ENCODE measurements around the gene OGFOD3.

OGFOD3 gene

GRCh38 chr17:82410014-82410716, 8.2 kb downstream of the OGFOD3 start:
- DNase-seq (ENCODE audit: extremely low read depth in 1 of 2, low read depth in 1 of 2) = no peak

- no peak for DNase-seq (ENCODE audit: extremely low read depth in 1 of 2, low read depth in 1 of 2)
These were observed 9.5 kb downstream of the OGFOD3 start for GRCh38 chr17:82408938-82409318.

DNA sequence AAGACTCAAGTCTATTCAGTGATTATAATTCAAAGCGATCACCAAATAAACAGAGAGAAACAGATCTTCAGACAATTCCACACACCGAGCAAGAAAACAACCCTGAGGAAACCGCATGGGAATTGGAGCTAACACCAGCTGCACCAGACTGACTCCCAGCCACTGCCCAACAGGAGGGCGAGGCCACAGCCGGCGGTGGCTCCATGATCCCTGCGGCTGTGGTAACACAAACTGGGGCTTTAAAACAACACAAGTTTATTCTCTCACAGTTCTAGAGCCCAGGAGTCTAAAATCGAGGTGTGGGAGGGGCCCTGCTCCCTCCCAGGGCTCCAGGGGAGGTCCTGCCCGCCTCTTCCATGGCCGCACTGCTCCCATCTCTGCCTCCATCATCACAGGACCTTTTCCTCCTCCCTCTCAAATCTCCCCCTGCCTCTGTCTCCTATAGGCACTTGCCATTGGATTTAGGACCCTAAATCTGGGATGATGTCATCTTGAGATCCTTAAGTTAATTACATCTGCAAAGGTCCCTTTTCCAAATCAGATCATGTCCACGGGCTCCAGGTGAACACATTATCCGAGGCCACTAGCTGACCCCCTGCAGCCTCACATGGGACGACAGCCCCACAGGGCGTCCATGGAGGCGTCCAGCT, 10.0 kb downstream of the OGFOD3 start:
- no peak for DNase-seq (ENCODE audit: extremely low read depth in 1 of 2, low read depth in 1 of 2)

DNA sequence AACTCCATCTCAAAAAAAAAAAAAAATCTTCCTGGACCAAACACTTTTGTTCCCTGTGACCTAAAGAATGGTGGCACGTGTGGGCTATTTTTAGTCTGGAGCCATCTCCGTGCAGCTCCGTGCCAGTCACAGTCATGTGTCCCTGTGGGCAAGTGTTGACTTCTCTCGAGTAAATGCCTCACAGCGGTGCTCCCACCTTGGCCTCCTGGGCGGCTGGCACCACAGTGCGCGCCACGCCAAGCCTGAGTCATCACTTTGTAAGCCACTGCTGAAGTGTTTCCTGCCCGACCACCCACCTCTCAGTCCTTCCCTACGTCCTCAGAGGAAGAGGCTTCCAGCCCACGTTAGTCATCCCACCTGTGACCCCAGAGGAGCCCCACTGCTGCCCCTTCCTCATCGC, 11.1 kb downstream of the OGFOD3 start:
- DNase-seq (ENCODE audit: extremely low read depth in 1 of 2, low read depth in 1 of 2) = no peak

DNA sequence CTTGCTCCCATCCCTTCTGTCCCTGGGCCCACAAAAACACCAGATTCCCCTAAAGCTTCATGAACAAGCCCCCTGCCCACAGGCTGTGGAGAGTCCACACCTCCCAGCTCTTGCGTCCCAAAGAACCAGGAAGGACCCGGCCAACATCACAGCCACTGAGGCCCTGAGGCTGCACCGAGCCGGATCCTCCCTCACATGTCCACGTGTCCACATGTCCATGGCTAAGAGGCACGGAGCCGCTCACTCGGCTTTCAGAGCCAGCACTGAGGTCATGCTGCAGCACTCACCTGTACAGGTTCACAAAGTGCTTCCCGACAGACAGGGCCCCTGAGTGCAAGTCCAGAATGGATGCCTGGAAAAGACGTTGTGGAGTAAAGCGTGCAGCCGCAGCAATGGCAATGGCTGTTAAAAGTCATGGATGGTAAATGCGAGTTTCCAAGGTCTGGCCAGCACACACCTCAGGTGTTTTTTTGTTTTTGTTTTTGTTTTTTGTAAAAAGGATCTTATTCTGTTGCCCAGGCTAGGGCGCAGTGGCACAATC, 12.2 kb downstream of the OGFOD3 start:
- no peak for DNase-seq (ENCODE audit: extremely low read depth in 1 of 2, low read depth in 1 of 2)

DNA sequence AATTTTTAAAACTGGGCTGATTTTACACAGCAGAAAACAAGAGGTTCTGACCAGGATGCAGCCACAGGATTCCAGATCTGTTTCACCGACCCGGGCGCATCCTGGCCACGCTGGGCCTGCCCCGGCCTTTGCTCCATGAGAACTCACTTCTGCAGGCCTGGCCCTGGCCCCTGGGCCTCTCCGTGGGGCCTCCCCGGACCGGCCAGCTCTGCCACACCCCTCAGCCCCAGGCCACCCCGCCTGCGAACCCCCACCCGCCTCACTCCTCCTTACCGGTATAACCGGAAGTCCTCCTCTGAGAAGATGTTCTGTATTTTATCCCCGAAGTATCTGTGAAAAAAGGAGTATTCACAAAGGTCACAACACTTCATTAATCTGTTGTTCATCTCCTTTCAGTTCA, 13.3 kb downstream of the OGFOD3 start:
- no peak for DNase-seq (ENCODE audit: extremely low read depth in 1 of 2, low read depth in 1 of 2)

GRCh38 chr17:82403662-82404660, 14.4 kb downstream of the OGFOD3 start:
- DNase-seq (ENCODE audit: extremely low read depth in 1 of 2, low read depth in 1 of 2) = no peak

DNA sequence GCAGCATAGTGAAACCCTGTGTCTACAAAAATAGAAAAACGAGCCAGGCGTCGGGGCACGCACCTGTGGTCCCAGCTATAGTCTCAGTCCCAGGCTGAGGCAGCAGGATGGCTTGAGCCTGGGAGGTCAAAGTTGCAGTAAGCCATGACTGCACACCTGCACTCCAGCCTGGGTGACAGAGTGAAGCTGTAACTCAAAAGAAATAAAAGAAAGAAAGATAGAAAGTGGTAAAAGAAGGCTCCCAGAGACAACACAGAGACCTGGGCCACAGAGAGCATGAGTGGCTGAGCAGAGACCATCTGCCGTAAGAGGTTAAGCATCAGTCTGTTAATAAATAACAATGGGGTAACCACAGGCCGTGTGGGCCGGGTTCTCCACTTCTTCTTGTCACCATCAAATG, 15.5 kb downstream of the OGFOD3 start:
- no peak for DNase-seq (ENCODE audit: extremely low read depth in 1 of 2, low read depth in 1 of 2)

DNA sequence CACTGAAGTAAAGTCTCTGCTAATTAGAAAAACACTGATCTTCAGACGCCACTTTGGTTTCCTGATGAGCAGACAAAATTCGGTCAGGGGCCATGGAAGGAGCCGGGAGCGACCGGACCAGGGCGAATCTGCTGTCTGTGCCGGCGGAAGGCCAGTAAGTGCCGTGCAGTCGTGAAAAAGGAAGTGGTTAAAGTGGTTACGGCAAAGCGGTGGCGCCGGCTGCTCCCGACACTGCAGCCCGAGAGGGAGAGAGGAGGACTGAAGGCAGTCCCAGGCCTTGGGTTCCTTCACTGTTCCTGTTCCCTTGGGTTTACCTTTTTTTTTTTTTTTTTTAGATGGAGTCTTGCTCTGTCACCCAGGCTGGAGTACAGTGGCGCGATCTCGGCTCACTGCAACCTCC, 17.6 kb downstream of the OGFOD3 start:
- DNase-seq (ENCODE audit: extremely low read depth in 1 of 2, low read depth in 1 of 2) = peak; percentile 20 to 38

GRCh38 chr17:82400206-82400605, 18.2 kb downstream of the OGFOD3 start:
- DNase-seq (ENCODE audit: extremely low read depth in 1 of 2, low read depth in 1 of 2) = no peak

DNA sequence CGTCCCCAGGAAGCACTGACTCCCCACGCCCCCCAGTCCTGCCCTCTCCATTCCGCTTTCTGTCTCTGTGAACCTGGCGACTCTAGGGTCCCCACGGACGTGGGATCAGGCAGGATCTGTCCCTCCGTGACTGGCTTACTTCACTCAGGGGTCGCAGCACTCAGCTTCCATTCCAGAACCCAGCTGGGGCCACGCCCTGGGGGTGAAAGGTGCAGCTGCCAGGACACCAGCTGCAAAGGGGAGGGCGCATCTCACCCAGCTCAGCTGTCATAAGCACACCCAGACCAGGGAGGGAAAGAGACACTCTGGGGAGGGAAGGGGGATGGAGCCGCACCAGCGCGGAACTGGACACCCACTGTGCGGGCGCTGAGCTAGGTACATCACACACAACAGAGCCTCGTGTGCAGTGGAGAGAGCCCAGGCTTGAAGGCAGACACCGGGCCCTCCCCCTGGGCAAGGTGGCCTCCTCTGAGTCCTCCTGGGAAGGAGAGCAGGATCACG, 18.7 kb downstream of the OGFOD3 start:
- no peak for DNase-seq (ENCODE audit: extremely low read depth in 1 of 2, low read depth in 1 of 2)

GRCh38 chr17:82399041-82399441, 19.3 kb downstream of the OGFOD3 start:
- no peak for DNase-seq (ENCODE audit: extremely low read depth in 1 of 2, low read depth in 1 of 2)

DNA sequence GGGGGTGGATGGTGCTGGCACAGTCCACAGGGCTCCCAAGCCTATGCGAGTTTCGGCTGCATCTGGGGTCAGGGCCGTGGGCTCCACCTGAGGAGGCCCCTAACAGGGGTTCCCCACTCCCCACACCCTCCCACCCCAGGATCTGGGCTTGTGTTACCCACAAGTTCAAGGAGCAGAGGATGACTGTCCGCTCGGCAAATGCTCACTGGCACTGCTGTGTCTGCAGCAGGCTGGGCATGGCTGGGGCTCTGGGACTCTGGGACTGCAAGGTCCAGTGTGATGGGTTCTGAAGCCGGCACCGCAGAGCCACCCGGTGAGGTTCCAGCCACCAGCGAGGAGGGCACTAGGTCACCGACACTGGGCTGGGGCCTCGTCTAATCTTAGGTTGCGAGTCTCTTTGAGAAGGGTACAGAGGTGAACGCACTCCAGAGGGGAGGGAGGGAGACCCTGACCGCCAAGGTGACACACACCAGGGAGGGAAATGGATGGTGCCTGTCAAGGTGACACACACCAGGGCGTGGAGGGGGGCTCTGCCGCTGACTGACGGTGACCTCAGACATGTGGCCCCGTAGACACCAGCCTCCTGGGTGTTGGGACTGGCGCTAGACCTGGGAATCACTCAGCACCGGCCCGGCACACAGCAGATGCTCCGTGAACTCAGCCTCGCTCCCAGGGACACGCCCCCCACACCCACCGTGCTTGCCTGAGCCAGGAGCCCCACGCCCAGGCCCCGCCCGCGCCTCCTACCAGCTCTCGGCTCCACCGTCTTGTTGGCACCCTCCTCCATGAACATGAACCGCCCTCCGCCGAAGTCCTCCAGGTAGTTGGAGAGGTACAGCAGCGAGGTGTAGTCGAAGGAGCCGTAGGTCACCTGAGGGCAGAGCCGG, 20.7 kb downstream of the OGFOD3 start:
- no peak for DNase-seq (ENCODE audit: extremely low read depth in 1 of 2, low read depth in 1 of 2)

GRCh38 chr17:82396601-82397435, 21.6 kb downstream of the OGFOD3 start:
- DNase-seq (ENCODE audit: extremely low read depth in 1 of 2, low read depth in 1 of 2) = no peak

- DNase-seq (ENCODE audit: extremely low read depth in 1 of 2, low read depth in 1 of 2) = no peak
These were observed 24.1 kb downstream of the OGFOD3 start for GRCh38 chr17:82394278-82394677.

DNA sequence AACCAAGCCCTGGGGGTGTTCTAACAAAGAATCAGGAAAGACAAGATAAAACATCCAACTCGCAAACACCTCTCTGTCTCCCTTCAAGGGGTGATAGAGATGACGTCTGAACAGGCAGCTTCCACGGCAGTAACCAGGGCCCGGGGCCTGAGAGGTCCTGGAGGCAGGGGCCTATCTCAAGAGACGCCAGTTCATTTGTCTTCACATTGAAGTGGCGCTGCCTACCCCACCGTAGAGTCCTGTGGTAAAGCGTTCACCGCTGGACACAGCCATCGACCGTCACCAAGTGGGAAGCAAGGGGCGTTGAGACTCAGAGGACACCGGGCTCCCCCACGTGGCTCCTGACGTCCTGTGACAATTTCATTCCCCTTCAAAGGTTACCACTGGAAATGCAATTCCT, 25.4 kb downstream of the OGFOD3 start:
- DNase-seq (ENCODE audit: extremely low read depth in 1 of 2, low read depth in 1 of 2) = no peak

GRCh38 chr17:82392209-82392920, 26.0 kb downstream of the OGFOD3 start:
- DNase-seq (ENCODE audit: extremely low read depth in 1 of 2, low read depth in 1 of 2) = no peak

GRCh38 chr17:82391496-82392066, 26.8 kb downstream of the OGFOD3 start:
- DNase-seq (ENCODE audit: extremely low read depth in 1 of 2, low read depth in 1 of 2) = no peak
